Stimulated activated CD8-positive, alpha-beta memory T cell treated with anti-CD3 and anti-CD28 coated beads, Interleukin-15, amount 100 ng/mL, for 1 hour (primary cell): ENCODE measurements around the gene PTPRM.
"Not testable (repeated sequence)": the region's sequence is repeated elsewhere in the genome, so short reads cannot be mapped to it uniquely, and the experiment has no call there.

Experiments
- DNase-seq: peaks from one replicate; pipeline ENCODE4 v3.0.0-alpha.2; 2020; ENCODE audit warnings: low read depth

The PTPRM gene

GRCh38 chr18:7950380-7951136 is 383.4 kb downstream of the PTPRM start:
- no peak for DNase-seq

GRCh38 chr18:7953095-7953958 is 386.2 kb downstream of the PTPRM start:
- no peak for DNase-seq

GRCh38 chr18:7954238-7954637 is 387.1 kb downstream of the PTPRM start:
- no peak for DNase-seq

GRCh38 chr18:7955175-7955574 is 388.1 kb downstream of the PTPRM start:
- no peak for DNase-seq

GRCh38 chr18:7957297-7957696 is 390.2 kb downstream of the PTPRM start:
- no peak for DNase-seq

- DNase-seq: no peak
These were observed 391.2 kb downstream of the PTPRM start for GRCh38 chr18:7958081-7958896.

- no peak for DNase-seq
These were observed 391.7 kb downstream of the PTPRM start for GRCh38 chr18:7958897-7959146.

- not testable (repeated sequence) for DNase-seq
These were observed 399.6 kb downstream of the PTPRM start for GRCh38 chr18:7966682-7967081.

GRCh38 chr18:7974200-7974874 is 407.2 kb downstream of the PTPRM start:
- no peak for DNase-seq

GRCh38 chr18:7977897-7978296 is 410.8 kb downstream of the PTPRM start:
- DNase-seq: no peak

GRCh38 chr18:7978834-7979233 is 411.7 kb downstream of the PTPRM start:
- DNase-seq: no peak

GRCh38 chr18:7979714-7980113 is 412.6 kb downstream of the PTPRM start:
- DNase-seq: no peak

GRCh38 chr18:7980136-7980535 is 413.0 kb downstream of the PTPRM start:
- DNase-seq: no peak

- no peak for DNase-seq
These were observed 413.5 kb downstream of the PTPRM start for GRCh38 chr18:7980656-7981055.

GRCh38 chr18:7982216-7982615 is 415.1 kb downstream of the PTPRM start:
- no peak for DNase-seq

GRCh38 chr18:7987284-7987976 is 420.3 kb downstream of the PTPRM start:
- DNase-seq: no peak

- no peak for DNase-seq
These were observed 423.6 kb downstream of the PTPRM start for GRCh38 chr18:7990670-7991069.

- DNase-seq: no peak
These were observed 434.7 kb downstream of the PTPRM start for GRCh38 chr18:8001711-8002301.

GRCh38 chr18:8003878-8004675 is 437.0 kb downstream of the PTPRM start:
- no peak for DNase-seq

- DNase-seq: no peak
These were observed 437.7 kb downstream of the PTPRM start for GRCh38 chr18:8004792-8005191.
